OCI-M2 (cell line): Measurements from ENCODE around the gene MT3.
"Not testable (repeated sequence)": the region's sequence is repeated elsewhere in the genome, so short reads cannot be mapped to it uniquely, and the experiment has no call there.

Source experiments
- DNase-seq: peaks from one replicate; lab custom pipeline; 2025; ENCODE audit not compliant: unreplicated experiment; lab: John Stamatoyannopoulos, UW

MT3 gene

DNA sequence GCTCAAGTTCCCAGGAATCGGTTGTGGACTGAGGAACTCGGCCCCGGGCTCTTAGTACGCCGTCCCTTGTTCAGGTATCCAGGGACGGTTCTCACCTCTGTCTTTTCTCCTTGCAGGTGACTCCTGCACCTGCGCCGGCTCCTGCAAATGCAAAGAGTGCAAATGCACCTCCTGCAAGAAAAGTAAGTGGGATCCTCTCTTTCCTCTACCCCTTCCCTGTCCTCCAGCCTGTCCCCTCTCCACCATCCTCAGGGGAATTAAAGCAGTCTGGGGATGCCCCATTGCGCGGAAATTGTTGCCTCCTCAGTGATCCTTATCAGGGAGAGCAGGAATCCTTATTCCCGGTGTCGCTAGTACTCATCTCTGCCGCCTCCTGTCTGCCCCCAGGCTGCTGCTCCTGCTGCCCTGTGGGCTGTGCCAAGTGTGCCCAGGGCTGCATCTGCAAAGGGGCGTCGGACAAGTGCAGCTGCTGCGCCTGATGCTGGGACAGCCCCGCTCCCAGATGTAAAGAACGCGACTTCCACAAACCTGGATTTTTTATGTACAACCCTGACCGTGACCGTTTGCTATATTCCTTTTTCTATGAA is 19.6 kb downstream of the MT3 start:
- DNase-seq = no peak

DNA sequence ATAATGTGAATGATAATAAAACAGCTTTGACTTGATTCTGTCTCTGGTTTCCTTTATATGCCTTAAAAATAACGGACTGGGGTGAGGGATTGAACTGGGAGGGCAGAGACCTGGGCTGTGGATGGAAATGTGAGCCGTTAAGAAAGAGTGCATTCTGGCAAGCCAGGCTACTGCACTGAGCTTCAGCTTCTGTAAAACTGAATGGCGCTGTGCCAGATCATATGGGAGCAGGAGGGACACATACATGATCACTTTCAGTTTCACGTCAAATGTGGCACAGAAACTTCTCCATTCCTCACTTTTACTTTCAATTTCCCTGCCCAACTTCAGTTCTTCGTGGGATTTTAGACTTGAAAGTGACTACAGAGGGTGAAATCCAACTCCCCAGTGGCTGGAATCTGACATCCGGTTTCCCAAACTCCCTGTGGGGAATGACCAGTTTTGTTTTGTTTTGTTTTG is 20.2 kb downstream of the MT3 start:
- DNase-seq = no peak

DNA sequence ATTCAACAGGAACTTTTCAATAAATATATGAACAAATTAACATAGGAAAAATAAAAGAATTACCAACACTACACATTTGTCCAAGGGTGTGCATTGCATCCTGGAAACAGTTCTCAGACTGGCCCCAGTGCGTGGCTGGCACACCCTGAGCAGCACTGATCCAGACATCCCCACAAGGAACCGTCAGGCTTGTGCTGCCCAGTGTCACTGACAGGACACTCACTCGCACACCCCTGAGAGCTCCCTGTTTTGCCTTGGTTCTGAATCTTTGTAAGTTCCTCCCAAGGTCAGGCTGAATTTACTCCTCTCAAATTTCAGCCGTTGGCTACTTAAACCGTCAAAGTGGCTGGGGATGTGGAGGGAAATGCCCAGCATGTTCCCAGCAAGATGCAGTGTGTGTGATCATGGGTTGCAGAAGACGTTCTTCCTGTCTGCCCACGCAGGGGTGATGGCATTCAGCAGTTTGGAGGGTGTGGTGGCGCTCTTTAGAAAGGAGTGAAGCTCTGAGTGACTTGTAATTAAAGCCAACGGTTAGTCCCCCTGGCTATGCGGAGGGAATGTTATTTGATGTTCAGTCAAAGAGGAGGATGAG is 20.8 kb downstream of the MT3 start:
- no peak for DNase-seq

DNA sequence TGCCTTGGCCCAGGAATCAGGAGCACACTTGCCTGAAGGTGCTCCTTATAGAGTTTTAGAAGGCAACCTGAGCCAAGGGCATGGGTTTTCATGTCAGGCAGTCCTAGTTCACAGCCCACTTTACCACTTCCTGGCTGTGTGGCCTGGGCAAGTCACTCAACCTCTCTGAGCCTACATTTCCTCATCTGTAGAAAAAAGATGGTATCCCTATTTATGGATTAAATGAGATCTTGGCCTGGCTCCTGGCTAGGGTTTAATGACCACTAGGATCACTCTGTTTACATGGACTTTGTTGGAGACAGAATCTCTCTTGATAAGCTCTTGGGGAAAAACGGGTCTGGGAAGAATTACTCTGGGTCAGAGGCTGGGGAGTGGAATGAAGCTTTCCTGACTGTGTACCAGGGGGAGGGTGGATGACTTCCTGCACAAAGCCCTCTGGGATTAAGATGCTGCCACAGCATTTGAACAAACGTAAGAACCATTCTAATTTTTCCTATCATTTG is 21.3 kb downstream of the MT3 start:
- DNase-seq = no peak

DNA sequence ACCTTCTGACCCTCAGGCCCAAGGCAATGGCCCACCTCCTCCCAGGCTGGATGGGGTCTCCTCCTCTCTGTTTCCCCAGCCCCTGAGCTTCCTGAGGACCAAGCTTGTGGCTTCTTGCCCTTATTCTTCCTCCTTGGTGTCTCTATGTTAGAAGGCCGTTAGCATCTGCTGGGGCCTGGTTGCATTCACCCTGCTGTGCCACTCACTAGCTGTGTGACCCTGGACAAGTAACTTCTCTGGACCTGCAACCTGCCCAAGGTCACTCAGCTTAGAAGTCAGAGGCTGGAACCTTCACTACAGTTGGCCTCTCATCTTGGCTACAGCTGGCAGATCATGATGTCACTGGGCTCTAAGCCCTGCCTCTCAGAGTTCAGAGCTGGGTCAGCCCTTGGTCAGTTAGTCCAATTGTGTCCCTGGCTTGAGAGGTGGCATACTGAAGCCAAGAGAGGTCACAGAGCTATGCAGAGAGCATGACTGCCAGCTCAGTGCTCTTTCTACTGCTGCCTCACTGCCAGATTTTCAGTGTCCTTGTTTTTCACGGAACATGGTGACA is 22.0 kb downstream of the MT3 start:
- DNase-seq = no peak

DNA sequence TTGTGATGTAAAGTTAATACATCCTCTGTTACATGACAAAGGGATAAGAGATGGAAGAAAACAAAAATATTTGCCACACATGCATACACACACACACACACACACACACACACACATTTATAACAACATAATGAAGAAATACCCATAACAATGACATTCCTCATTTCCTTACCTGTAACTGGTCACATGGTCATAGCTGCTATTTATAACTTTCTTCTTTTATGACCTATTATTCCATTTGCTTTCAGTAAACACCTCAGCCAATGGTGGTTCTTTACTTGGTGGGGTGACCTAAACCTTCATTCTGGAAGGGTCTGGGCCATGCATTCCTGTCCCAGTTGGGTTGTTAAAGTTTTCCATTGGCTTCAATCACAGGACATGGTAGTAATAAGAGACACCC is 24.4 kb downstream of the MT3 start:
- no peak for DNase-seq

DNA sequence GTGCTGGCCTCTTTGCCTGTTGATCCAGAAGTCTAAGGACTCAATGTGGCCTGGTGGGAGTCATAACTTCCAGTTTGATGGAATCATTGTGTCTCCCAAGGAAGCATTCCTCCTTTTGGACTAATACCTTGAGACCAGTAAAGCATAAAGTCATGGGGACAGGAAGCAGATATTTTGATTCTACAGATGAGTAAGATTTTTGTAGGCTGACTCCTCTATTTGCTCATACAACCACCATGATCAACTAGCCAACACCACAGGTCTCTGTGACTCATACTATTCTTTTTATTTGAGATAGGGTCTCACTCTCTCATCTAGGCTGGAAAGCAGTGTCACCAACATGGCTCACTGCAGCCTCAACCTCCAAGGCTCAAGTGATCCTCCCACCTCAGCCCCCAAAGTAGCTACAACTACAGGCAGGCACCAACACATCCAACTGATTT is 25.2 kb downstream of the MT3 start:
- DNase-seq = no peak

DNA sequence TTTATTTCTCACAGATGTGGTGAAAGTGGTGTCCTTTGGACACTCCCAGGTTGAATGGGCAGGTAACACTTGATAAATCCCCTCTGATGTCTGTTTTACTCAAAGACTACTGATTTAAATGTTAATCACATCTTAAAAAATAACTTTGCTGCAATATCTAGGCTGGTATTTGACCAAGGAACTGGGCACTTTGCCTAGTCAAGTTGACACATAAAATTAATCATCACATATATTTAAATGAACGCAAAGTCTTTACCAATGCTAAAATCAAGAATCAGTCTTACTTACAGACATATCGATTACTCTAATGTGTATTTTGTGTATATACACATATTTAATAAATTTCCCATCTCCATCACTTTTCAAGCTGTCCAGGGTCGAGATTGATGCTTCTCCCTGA is 26.0 kb downstream of the MT3 start:
- DNase-seq = no peak

DNA sequence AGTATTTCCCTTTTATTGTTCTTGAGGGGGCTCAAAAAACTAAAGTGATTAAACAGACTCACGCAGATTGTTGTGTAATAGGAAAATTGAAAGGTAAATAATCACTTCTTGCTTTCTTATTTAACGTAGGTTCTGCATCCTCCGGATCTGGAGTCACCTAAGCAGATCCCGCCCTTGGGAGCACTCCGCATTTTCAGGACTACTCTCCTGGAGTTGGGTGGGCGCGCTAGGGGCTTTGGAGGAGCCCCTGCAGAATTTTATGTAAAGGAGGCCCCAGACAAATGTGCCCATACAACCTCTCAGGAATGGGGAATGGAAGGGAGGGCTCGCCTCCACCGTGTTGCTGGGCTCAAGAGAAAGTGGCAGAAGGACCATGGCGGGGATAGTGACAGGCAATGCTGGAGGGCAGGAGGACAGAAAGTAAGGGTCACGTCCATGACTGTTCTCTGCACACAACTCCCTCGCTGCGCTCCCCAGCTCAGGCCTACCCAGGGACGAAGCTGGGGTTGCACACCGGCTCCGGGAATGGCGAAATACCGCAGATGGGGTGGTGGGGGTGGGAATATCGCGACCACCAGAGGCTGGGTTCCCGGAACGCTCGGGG is 27.4 kb downstream of the MT3 start:
- no peak for DNase-seq

DNA sequence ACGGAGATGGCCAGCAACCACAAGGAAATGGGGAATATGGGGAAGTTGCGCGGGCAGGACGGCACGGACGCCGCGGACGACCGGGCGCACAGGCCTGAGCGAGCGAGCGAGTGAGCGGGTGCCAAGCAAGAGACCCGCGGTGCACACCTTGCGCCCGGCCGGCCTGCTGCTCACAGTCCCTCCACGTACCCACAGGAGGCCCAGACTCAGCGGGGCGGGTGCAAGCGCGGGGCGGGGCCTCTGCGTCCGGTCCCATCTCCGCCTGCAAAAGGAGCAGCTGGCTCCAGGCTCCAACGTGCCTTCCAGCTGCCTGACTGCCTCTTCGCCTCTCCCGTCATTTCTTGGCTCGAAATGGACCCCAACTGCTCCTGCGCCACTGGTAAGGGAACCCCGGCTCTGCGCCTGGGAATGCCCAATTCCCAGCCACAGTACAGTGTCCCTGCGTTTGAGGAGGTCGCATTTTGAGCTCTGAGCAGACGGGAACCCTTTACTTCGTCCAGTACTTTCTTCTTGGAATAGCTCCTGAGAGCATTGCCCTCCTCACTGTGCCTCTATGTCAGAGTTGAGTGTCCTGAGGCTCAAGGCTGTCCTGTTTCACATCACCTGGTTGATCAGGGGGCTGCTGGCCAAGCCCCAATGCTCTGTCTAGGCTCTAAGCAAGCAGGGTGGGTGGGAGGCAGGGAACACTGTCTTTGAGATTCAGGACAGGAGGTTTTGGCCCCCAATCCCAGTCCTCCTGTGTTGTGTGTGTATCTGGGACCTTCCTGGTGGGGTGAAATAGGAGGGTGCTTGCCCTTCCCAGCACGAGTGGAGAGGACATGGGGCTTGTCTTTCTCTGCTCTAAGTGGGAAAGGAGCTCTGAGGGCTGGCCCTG is 28.1 kb downstream of the MT3 start:
- DNase-seq = no peak

DNA sequence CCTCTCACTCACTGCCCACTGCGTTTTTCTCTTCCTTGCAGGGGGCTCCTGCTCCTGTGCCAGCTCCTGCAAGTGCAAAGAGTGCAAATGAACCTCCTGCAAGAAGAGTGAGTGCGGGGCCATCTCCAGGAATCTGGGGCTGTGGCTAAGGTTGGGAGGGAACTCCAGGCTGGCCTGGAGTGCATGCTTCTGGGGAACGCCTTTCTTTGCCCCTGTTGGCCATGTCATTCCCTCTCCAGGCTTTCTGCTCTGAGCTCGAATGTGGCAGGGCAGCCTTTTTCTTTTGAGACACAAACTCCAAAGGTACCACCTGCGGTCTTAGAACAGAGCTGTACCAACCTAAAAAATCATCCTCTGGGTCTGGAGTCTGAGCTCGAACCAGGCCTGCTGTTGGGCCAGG is 28.8 kb downstream of the MT3 start:
- DNase-seq = no peak

DNA sequence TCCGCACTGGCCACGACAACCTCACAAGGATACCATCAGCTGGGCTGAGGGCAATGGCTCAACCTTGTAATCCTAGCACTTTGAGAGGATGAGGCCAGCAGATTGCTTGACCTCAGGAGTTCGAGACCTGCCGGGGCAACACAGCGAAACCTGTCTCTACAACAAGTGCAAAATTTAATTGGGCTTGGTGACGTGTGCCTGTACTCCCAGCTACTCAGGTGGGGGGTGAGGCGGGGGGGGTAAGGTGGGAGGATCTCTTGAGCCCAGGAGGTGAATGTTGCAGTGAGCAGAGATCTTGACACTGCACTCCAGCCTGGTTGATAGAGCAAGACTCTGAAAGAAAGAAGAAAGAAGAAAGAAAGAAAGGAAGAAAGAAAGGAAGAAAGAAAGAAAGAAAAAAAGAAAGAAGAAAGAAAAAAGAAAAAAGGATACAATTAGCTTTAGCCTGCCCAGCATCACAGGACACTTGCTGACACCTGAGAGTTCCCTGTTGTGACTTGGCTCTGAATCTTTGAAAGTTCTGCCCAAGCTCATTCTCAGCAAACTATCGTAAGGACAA is 31.1 kb downstream of the MT3 start:
- DNase-seq = no peak

DNA sequence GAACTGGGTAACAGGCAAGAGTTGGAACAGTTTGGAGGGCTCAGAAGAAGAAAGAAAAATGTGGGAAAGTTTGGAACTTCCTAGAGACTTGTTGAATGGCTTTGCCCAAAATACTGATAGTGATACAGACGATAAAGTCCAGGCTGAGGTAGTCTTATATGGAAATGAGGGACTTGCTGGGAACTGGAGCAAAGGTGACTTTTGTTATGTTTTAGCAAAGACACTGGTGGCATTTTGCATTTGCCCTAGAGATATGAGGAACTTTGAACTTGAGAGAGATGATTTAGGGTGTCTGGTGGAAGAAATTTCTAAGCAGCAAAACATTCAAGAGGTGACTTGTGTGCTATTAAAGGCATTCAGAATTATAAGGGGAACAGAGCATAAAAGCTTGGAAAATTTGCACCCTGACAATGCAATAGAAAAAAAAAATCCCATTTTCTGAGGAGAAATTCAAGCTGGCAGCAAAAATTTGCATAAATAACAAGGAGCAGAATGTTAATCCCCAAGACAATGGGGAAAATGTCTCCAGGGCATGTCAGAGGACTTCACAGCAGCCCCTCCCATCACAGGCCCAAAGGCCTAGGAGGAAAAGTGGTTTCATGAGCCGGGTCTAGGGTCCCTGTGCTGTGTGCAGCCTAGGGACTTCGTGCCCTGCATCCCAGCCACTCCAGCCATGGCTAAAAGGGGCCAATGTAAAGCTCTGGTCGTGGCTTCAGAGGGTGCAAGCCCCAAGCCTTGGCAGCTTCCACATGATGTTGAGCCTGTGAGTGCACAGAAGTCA is 32.5 kb downstream of the MT3 start:
- not testable (repeated sequence) for DNase-seq

DNA sequence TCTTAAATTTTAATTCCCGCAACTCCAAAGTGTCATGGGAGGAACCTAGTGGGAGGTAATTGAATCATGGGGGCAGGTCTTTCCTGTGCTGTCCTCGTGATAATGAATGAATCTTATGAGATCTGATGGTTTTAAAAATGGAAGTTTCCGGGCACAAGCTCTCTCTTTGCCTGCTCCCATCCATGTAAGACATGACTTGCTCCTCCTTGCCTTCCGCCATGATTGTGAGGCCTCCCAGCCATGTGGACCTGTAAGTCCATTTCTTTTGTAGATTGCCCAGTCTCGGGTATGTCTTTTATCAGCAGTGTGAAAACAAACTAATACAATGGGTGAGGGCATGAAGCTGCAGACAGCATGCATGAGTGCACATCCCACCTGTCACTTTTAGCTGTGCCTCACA is 33.9 kb downstream of the MT3 start:
- not testable (repeated sequence) for DNase-seq

DNA sequence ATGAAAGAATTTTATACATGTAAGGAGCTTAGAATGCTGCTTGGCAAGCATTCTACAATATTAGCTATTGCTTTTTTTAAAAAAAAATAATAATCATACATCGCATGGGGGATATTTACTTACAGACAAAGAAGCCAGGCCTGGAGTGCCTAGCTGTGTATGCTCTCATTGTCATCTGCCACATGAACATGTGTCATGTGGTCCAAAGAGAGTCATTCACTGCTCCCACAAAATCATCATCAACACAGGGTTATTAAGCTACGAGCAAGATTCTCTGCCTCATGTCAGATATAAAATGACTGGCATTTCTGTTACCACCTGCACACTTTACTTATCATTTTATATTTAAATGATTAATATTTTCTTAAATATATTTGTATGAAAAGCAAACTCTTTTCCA is 34.3 kb downstream of the MT3 start:
- no peak for DNase-seq

DNA sequence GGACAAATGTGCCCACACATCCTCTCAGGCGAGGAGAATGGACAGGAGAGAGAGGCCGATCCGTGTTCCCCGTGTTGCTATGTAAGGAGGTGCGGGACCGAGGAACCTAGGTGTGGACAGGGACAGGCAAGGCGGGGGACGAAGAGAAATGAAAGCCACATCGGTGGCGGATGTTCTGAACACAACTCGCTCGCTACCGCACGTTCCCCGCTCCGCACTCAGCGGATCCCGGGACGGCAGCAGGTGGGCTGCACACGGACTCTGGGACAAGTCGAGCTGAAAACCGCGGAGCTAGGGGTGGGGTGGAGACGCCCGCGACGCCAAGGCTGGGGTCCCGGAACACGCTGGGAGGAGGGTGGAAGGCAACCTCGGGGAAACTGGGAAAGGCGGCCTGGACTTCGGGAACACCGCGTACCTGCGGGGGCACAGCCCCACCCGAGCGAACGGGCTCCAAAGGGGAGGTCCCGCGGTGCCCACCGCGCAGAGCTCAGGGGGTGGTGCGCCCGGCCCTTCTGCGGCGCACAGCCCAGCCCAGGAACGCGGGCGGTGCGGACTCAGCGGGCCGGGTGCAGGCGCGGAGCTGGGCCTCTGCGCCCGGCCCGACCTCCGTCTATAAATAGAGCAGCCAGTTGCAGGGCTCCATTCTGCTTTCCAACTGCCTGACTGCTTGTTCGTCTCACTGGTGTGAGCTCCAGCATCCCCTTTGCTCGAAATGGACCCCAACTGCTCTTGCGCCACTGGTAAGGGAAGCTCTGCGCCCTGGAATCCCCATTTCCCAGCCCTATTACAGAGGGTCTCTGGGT is 36.0 kb downstream of the MT3 start, which contains the start of gene MT1E:
MT1E (plus strand) TSS at position 642 of the 803 bp plus-strand sequence; CDS start at position 713, 71 bp downstream.
- DNase-seq = no peak

DNA sequence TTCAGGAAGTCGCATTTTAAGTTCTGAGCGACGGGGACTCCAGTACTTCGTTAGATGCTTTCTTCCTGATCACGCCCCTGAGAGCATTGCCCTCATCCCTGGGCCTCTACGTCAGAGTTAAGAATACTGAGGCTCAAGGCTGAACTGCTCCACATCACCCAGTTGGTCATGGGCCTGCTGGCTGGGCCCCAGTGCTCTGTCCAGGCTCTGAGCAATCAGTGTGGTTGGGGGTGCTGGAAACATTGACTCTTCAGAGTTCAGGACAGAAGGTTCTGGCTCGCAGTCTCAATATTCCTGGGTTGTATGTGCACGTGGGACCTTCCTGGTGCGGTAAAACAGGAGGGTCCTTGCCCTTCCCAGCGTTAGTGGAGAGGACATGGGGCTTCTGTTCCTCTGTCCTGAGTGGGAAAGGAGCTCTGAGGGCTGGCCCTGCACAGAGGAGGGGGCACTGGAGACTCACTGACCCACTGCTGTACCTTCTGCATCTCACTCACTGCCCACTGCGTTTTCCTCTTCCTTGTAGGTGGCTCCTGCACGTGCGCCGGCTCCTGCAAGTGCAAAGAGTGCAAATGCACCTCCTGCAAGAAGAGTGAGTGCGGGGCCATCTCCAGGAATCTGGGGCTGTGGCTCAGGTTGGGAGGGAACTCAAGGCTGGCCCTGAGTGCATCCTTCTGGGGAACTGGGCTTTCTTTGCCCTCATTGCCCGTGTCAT is 36.8 kb downstream of the MT3 start:
- no peak for DNase-seq

DNA sequence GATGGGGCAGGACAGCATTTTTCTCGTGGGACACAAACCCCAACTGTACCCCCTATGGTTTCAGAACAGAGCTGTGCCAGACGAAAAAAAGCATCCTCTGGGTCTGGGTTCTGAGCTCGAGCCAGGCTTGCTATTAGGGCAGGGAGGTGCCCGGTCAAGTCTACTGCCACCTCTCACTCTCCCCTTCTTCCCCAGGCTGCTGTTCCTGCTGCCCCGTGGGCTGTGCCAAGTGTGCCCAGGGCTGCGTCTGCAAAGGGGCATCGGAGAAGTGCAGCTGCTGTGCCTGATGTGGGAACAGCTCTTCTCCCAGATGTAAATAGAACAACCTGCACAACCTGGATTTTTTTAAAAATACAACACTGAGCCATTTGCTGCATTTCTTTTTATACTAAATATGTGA is 37.4 kb downstream of the MT3 start:
- DNase-seq = no peak
